GM19099 (cell line): ENCODE measurements around the gene LRRC3B.

Experiments used
- POLR2A ChIP-seq: IDR thresholded peaks from 3 replicates; pipeline ENCODE4 v1.6.1; 2011; ENCODE audit warnings: low read depth; ENCODE audit not compliant: insufficient read length; ENCODE audit errors: extremely low read depth

Gene LRRC3B

DNA sequence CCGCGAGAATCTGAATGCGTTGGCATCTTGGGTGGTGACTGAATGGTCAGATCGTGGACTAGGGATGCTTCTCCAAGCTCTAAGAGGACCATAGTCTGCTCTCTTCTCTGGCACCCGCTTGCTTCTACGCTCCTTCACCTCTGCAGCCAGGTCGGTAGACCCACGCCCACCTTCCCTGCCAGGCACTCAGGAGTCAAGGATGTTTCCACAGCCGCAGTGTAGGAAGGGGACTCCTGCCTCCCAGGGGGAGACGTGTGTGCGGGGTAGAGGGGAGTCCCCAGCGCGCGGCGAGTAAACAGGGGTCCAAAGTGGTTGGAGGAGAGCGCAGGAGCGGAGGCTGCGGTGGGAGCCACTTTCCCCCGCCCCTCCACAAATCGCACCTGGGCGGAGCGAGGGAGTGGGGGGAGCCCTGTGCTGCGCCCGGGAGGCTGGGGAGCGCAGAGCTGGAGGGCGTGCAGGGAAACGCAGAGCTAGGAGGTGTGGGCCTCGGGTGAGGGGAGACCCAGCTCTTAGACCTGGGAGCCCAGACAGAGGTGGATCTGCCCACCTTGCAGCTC lies 1.7 kb downstream of the LRRC3B start:
- no peak for TF ChIP-seq POLR2A

DNA sequence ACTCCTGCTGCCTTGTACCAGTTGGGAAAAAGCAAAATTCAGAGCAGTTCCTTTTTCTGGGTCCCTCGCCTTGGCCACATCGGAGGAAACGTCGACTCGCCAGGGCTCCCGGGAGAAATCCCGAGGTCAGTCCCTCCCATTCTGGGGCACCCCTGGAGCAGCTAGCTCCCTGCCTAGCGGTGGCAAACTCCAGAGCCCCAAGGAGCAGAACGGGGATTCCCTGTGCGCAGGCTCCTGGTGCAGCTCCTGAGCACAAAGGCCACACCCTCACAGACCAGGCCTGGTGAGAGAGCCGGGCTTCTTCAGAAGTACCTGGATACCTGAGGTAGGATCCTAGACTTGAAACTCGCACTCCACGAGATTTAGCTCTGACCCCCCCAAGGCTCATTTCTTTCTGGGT lies 2.6 kb downstream of the LRRC3B start:
- TF ChIP-seq POLR2A = no peak

GRCh38 chr3:26627080-26627479 lies 4.5 kb downstream of the LRRC3B start:
- no peak for TF ChIP-seq POLR2A

GRCh38 chr3:26628915-26629314 lies 6.3 kb downstream of the LRRC3B start:
- no peak for TF ChIP-seq POLR2A

DNA sequence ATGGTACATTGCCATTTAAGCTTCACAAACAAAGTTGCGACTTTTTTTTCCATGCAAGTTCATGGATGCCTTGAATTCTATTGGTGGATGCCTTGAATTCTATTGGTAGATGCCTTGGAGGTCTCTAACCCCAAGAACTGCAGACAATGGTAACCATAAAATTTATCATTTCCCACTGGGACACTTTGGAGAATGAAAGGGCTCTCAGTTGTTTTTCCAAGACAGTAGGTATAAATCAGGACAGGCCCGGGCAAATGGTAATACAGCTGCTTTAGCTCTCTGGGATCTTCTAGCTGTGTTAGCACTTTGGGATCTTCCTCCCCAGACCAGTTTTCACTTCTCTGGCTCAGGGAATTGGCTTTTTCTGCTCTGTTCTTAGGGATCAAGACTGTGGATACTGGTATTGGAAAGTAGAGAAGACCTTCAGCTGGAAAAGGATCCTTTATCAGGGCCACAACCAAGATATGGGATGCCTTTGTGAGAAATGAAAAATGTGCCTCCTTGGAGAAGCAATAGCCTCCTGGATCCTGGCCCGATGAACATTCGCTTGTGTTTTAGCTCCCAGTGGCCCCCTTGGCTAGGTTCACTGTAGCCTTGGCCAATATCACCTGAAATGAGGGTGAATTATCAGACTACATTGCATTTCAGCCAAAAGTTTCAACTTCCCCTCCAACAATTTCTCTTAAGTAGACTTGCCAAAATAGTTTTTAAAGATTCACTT lies 8.3 kb downstream of the LRRC3B start:
- no peak for TF ChIP-seq POLR2A

DNA sequence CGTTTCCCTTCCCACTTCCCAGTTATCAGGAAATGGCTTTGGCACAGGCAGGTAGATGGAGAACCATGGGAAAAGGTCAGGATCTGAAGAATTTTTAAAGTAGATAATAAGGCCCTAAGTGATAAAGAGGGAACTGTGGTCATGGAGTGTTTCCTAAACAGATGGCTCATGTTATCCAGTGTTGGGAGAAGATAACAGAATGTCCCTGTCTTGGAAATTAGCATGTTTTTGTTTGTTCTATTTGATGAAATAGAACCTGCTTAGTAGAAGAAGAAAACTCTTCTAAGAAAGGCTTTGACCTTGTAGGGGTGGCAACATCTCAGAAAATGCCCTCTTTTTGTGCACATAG lies 8.8 kb downstream of the LRRC3B start:
- no peak for TF ChIP-seq POLR2A

GRCh38 chr3:26634601-26635000 lies 12.0 kb downstream of the LRRC3B start:
- no peak for TF ChIP-seq POLR2A

GRCh38 chr3:26636096-26636727 lies 13.6 kb downstream of the LRRC3B start:
- no peak for TF ChIP-seq POLR2A

DNA sequence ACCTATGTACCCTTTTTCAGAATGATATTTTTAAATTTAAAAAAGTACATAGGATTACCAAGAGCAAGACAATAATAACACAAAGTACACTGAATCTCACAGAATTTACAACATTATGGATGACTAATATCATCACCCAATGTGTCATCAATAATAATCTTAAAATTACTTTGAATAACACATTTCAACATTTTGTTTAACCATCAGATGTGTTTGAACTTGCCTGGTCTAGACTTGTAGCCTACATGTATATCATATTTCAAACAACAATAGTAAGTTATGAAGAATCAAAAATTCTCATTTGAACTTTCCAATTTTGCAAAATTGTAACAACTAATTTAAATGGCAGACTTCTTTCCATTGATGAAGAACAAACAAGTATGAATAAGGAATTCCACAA lies 15.1 kb downstream of the LRRC3B start:
- TF ChIP-seq POLR2A = no peak

DNA sequence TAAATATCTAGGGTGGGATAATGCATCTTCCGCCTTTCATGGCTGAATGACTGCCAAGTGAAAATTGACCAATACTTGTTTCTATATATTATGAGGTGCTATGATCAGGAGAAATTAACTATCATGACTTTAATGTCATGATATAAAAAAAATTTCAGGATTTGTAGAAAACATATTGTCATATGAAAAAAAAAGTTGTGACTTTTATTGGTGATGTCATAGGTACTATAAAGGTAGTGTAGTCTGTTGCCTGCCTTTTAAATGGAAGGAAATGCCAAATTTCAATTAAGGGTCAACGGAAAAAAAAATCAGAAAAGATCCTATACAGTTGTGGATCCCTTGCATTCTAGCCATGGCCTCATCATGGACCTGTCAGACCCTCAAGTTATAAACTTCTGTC lies 15.5 kb downstream of the LRRC3B start:
- TF ChIP-seq POLR2A = no peak

- TF ChIP-seq POLR2A = no peak
Measured at GRCh38 chr3:26639339-26639738, 16.8 kb downstream of the LRRC3B start.

GRCh38 chr3:26647078-26647477 lies 24.5 kb downstream of the LRRC3B start:
- TF ChIP-seq POLR2A = no peak

DNA sequence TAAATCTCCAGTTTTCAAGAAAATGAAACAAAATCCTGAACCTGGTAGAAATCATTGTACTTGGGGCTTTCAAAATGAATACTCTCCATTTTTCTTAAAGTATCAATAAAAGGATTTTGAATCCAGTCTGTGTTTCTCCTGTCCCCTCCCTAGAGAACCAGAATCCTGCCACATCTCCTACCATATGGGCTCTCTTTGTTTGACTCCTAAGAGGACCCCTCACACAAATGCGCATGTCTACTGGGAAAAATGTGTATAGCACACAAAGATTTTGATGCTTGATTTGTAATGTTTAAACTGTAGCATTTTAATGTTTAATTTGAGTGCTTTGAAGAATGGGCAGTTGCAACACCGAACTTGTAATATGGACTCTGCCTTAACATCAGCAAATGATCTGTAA lies 25.9 kb downstream of the LRRC3B start:
- TF ChIP-seq POLR2A = no peak

DNA sequence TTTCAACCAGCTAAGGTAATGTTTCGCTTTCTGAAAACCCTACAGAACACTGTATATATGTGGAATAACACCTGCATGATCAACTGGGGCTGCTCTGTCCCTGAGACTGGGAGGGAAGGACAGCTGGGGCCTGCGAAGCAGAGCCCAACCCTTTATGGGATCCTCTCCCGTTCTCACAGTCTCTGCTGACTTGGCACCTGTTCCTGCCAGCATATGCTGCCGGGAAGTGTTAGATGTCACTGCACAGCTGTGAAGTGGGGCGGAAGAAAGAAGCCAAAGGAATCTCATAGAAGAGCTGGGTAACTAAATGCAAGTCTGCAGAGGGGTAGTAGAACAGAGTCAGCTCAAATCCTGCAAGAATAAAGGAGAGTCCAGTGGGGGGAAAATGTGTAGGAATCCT lies 29.6 kb downstream of the LRRC3B start:
- TF ChIP-seq POLR2A = no peak

- TF ChIP-seq POLR2A = no peak
Measured at GRCh38 chr3:26653811-26654425, 31.3 kb downstream of the LRRC3B start.

DNA sequence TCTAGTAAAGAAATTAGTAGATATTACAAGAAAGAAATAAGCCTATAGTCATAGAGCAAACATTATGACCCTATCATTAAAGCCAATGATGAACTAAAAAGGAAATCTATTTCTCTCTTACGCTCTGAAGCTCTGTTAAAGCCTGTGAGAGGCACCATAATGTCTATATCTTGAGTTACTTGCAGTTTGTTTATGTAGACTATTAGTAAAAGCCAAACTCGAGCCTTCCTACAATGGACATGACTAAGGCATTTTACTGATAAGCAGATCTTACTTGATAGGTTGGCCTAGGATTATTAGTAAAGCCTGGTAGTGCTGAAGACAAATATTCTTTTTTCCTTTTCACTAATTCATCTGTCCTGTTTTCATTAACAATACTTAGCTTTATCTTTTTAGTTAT lies 32.7 kb downstream of the LRRC3B start:
- TF ChIP-seq POLR2A = no peak
